SH-SY5Y (cell line): ENCODE results near the gene FKBP6.

Experiments
- GATA2 ChIP-seq: IDR thresholded peaks from 2 replicates; pipeline ENCODE4 v1.6.1; 2011; ENCODE audit warnings: mild to moderate bottlenecking, low read depth, low read length
- GATA3 ChIP-seq: IDR thresholded peaks from 2 replicates; pipeline ENCODE4 v1.6.1; 2011; ENCODE audit warnings: low read depth, mild to moderate bottlenecking, low read length, moderate library complexity

DNA sequence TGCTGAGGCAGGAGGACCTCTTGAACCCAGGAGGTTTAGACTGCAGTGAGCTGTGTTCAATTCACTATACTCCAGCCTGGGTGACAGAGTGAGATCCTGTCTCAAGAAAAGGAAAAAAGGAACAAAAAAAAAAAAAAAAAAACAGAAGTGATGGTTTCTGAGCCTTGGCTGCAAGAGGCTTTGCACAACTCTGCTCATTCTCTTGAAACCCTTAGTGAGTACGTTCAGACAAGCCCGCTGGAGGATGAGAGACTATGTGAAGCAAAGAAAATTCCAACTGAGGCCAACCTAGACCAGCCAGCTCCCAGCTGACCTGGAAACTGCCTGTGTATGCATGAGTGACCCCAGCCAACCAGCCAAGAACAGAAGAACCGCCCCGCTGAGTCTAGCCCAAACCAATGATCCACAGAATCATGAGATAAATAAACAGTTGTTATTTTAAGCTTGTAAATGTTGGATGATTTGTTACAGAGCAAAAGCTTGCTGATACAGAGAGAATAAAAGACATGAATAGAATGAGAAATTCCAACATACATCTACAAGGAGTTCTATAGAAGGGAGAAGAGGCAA, 55.1 kb downstream of the FKBP6 start:
- TF ChIP-seq GATA2 (no peak), GATA3 (no peak)
